HG03196 (cell line): ENCODE measurements around the gene DBH.

Experiments
- ATAC-seq: cut with Tn5 transposase; IDR thresholded peaks from one replicate; pipeline ENCODE4 v1.9.1; 2021; ENCODE audit not compliant: unreplicated experiment

DBH gene

DNA sequence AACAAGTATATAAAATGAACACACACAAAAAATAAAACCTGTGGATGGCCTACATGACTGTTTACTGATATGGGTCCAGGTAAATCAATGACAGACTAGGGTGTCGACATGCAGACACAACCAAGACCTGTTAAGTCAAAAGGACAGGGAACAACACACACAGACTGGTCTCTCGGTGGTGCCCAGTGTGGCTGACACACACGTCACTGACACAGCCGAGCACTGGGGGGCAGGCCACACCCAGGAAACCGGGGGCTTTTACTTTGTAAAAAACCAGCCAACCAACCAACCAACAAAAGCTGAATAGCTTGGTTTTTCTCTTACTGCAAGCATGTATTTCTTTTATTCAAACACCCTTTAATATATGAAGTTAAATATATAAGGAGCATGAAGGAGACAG lies 31.9 kb upstream of the DBH start:
- ATAC-seq = no peak

DNA sequence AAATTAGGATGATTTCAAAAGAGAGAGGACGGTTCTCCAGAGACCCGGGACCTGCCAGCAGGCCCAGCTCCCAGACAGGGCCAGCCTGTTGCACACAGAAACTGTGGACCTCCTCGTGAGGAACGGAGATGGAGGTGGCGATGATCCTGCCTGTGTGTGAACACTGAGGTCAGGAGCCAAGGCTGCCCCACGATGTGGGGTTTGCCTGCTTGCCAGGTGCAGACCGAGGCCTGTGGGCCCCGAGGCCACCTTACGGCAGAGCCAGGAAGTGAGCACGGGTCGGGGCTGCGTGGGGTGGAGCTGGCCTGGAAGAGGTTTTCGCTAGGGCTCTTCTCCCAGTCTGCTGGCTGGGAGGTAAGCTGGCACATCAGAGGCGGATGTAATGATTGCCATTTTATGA lies 31.3 kb upstream of the DBH start:
- no peak for ATAC-seq

- no peak for ATAC-seq
Measured at GRCh38 chr9:133605446-133605845, 30.7 kb upstream of the DBH start.

- ATAC-seq = no peak
Measured at GRCh38 chr9:133605856-133606707, 30.1 kb upstream of the DBH start.

DNA sequence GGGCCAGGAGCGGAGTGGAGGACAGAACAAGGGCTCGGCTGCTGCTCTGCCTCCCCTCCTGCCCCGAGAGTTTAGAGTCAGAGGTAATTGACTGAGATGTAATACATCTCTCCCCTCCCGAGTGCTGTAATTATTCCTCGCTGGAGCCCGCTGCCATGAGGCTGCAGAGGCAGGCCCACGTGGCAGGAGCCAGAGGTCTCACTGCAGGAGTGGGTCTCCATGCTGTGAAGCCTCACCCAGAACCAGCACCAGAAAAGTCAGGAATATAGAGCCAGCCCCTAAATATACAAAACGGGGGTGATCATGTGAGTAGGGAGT lies 29.5 kb upstream of the DBH start:
- no peak for ATAC-seq

- ATAC-seq = no peak
Measured at GRCh38 chr9:133607381-133607780, 28.8 kb upstream of the DBH start.

GRCh38 chr9:133607976-133608375 lies 28.2 kb upstream of the DBH start:
- no peak for ATAC-seq

DNA sequence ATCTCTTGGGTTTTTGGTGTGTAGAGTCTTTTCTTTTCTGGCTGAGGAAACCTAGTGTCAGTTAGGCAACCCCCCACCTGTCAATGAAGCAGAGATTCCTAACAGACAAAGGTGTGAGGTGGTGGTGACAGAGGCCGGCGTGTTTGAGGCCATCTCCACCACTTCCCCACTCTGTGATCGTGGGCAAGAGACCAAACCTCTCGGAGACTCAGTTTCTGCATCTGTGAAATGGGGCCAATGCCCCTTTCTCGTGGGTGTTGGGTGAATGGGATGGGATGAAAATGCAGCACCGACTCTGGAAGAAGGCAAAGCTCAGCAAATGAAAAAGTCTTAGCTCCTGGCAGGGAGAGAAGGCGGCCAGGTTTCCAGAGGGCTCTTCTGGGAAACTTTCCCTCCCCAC lies 27.8 kb upstream of the DBH start:
- ATAC-seq = no peak

- no peak for ATAC-seq
Measured at GRCh38 chr9:133608889-133609288, 27.3 kb upstream of the DBH start.

- ATAC-seq = no peak
Measured at GRCh38 chr9:133609311-133610098, 26.7 kb upstream of the DBH start, which contains the start of gene FAM163B. Gene FAM163B (minus strand): TSS chr9:133609389. CDS start chr9:133580223, 29,166 bp downstream.

DNA sequence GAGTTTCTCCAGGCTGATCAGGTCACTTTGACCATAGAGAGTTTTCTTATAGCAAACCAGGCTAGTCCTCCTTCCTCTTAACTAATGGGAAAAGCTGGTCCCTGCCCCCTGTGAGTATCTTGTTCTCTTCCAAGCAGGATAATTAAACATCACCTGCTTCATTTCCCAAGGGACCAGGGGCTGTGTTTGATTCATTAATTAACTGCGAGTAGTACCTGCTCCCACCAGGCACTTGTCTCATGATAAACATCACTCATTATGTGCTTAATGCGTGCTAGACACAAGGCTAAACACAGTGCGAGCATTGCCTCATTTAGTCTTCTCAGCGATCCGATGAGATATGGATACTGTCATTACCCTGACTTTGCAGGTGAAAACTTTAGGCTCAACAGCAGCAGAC lies 25.3 kb upstream of the DBH start:
- ATAC-seq = no peak

DNA sequence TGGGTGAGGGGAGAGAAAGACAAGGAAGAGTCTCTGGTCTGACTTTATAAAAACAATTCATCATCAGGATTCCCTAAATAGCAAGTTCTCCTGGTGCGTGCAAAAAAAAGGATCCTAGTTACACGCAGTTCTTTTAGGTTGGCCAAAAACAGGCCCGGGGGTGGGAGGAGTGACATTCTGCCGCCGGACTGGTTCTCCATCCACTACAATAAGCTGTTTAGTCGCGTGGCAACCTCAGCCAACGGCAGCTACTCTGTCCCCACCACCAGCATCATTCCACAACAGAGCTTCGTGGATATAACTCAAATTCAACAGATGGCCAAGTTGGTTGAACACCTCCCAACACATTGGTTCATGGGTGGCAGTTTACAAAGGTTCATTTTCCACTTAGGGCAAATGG lies 24.1 kb upstream of the DBH start:
- no peak for ATAC-seq

- no peak for ATAC-seq
Measured at GRCh38 chr9:133612816-133613215, 23.3 kb upstream of the DBH start.

DNA sequence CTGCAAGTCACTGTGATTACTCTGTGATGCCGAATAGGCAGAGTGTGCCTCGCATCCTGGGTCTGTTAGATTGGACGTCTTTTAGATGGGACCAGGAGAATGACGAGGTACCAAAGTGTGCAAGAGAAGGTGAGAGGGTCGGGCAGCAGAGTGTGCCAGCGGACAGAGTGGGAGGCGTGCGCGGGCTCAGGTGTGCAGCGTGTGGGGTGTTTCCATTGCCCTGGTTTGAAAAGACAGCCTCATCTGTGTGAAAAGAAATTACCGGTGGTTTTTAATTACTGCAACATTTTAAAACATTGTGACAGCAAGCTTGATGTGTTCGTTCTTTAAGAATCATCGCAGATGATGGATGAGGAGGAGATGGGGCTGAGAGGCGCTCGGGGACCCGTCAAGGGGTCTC lies 22.7 kb upstream of the DBH start:
- no peak for ATAC-seq

- ATAC-seq = no peak
Measured at GRCh38 chr9:133614056-133614455, 22.1 kb upstream of the DBH start.

GRCh38 chr9:133614678-133615077 lies 21.5 kb upstream of the DBH start:
- no peak for ATAC-seq

- no peak for ATAC-seq
Measured at GRCh38 chr9:133615186-133615585, 21.0 kb upstream of the DBH start.

DNA sequence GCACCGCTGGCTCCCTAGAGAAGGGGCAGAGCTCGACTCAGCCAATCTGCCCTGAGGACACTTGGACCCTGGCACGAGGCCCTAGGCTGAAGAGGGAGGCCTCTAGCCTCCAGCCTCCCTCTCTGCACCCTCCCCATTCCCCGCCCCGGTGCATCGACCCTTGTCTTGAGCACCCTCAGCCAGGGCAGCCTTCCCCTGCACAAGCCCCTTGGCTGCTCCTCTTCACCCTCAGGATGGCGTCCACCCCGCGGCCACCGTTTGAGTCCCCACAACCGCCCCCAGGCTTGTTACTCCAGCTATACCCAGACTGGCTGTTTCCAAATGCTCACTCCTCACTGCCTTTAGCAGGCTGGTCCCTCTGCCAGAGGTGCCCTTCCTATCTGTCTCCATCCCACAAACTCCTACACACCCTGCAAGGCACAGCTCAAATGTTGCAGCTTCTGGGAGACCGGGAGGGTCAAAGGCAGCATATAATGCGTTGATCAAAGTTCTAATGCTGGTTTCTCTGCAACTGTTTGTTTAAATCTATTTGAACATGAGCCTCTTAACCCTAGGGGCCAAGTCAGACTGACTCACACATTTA lies 20.5 kb upstream of the DBH start:
- ATAC-seq = no peak

- no peak for ATAC-seq
Measured at GRCh38 chr9:133616643-133617405, 19.3 kb upstream of the DBH start.

DNA sequence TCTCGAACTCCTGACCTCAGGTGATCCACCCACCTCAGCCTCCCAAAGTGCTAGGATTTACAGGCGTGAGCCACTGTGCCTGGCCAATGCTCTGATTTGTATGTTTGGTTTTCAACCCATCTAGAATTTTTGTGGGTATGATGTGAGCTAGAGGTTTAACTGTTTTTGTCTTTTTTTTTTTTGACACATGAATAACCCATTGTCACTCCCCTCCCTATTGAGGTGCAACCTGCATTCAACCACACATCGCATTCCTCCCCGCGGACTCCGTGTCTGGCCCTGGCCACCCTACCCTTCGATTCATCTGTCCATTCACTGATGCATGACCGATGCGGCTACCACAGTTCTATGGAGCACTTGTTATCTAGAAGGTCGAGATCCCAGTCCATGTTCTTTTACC lies 17.4 kb upstream of the DBH start:
- no peak for ATAC-seq

DNA sequence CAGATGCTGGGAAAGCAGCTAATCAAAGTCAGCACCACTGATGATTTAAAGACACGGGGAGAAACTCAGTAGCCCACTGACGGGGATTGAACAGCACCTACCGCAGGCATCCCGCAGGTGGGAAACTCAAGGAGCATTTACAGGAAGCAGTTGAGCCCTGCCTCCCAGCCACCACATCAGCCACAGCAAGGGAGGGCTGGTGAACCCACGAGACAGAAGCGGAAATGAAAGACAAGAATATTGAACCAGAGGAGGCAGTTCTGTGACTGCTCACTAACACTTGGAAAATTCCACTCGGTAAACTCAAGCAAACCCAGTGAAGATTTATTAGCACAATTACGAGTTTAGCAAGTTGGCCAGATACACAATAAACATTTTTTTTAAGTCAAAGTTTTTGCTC lies 16.4 kb upstream of the DBH start:
- ATAC-seq = no peak
